GM21825 (cell line): ENCODE results near the gene VPS35L.
"Not testable (repeated sequence)": the region's sequence is repeated elsewhere in the genome, so short reads cannot be mapped to it uniquely, and the experiment has no call there.

Source experiments
- ATAC-seq: cut with Tn5 transposase; IDR thresholded peaks from one replicate; pipeline ENCODE4 v1.9.1; 2021; ENCODE audit warnings: mild to moderate bottlenecking, moderate library complexity; ENCODE audit not compliant: unreplicated experiment

VPS35L gene

GRCh38 chr16:19710191-19710908, 154.8 kb downstream of the VPS35L start:
- ATAC-seq = no peak

- no peak for ATAC-seq
These were observed 155.6 kb downstream of the VPS35L start for GRCh38 chr16:19710991-19711545.

GRCh38 chr16:19711643-19712042, 156.1 kb downstream of the VPS35L start:
- ATAC-seq = no peak

GRCh38 chr16:19712418-19713058, 157.0 kb downstream of the VPS35L start:
- no peak for ATAC-seq

GRCh38 chr16:19713697-19714096, 158.2 kb downstream of the VPS35L start:
- no peak for ATAC-seq

GRCh38 chr16:19715566-19715965, 160.1 kb downstream of the VPS35L start:
- ATAC-seq = no peak

GRCh38 chr16:19716183-19716582, 160.7 kb downstream of the VPS35L start:
- ATAC-seq = no peak

- not testable (repeated sequence) for ATAC-seq
These were observed 161.2 kb downstream of the VPS35L start for GRCh38 chr16:19716728-19717127.

- no peak for ATAC-seq
These were observed 161.8 kb downstream of the VPS35L start for GRCh38 chr16:19717314-19717713.

GRCh38 chr16:19717741-19718623, 162.5 kb downstream of the VPS35L start, which contains the start of the genes IQCK and KNOP1:
Gene IQCK, plus strand, starts transcription at chr16:19718271. Its CDS starts 36 bp downstream, at chr16:19718307.
Gene KNOP1, minus strand, starts transcription at chr16:19718227. Its CDS starts 3,192 bp downstream, at chr16:19715035.
- ATAC-seq = peak; percentile 93

- ATAC-seq = no peak
These were observed 163.1 kb downstream of the VPS35L start for GRCh38 chr16:19718624-19718965.

GRCh38 chr16:19722269-19722952, 166.9 kb downstream of the VPS35L start:
- no peak for ATAC-seq

- ATAC-seq = no peak
These were observed 167.5 kb downstream of the VPS35L start for GRCh38 chr16:19722981-19723380.

- ATAC-seq = no peak
These were observed 173.1 kb downstream of the VPS35L start for GRCh38 chr16:19728636-19728965.

GRCh38 chr16:19733551-19733950, 178.0 kb downstream of the VPS35L start:
- no peak for ATAC-seq

- no peak for ATAC-seq
These were observed 179.8 kb downstream of the VPS35L start for GRCh38 chr16:19735074-19735867.

GRCh38 chr16:19737306-19738038, 182.0 kb downstream of the VPS35L start:
- ATAC-seq = no peak

GRCh38 chr16:19741354-19741753, 185.9 kb downstream of the VPS35L start:
- ATAC-seq = no peak

- ATAC-seq = no peak
These were observed 188.3 kb downstream of the VPS35L start for GRCh38 chr16:19743816-19744159.
